Measurements from ENCODE around the gene MICAL1.

DNA sequence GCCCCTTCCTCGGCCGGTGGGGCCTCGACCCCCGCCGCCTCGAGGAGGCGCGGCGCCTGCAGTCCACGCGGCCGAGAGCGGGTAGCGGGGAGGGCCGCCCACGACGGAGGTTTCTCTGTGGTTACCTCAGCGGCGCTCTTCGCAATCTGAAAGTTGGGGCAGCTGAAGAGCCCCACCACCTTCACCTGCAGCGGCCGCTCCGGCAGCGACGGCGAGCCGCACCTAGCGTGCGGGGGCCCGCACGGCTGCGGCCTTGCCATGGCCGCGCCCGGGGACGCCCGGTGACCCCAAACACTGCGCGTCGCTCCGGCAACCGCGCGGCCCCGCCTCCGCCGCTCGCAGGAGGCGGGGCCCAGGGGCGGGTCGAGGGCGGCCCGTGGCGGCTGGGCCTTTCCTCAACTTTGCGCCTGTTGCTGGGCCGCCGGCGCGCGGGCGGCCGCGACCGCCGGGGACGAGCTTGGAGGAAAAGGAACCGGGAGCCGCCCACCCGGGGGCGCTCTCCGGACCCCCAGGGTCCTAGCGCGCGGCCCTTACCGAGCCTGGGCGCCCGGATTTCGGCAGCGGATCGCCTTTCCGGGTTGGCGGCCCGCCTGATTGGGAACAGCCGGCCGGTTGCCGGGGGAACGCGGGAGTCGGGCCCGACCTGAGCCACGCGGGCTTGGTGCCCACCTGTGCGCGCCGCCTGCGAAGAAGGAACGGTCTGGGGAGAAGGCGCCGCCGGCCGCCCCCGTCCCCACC lies 15.1 kb downstream of the MICAL1 start, which contains the start of the genes PPIL6 and SMPD2:
- TF ChIP-seq YY1 (IDR thresholded peaks at IDR 0.05; ENCODE audit: low read depth) (peak; percentile 82), TCF12 (IDR thresholded peaks at IDR 0.05; ENCODE audit: low read depth) (no peak; the same call in 1 of the 2 replicates), EP300 (IDR thresholded peaks at IDR 0.05; ENCODE audit: borderline replicate concordance) (no peak)
- TF ChIP-seq, protein P1, sequence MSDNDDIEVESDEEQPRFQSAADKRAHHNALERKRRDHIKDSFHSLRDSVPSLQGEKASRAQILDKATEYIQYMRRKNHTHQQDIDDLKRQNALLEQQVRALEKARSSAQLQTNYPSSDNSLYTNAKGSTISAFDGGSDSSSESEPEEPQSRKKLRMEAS (IDR thresholded peaks at IDR 0.05), result peak; percentile 92
- TF ChIP-seq, protein P2, sequence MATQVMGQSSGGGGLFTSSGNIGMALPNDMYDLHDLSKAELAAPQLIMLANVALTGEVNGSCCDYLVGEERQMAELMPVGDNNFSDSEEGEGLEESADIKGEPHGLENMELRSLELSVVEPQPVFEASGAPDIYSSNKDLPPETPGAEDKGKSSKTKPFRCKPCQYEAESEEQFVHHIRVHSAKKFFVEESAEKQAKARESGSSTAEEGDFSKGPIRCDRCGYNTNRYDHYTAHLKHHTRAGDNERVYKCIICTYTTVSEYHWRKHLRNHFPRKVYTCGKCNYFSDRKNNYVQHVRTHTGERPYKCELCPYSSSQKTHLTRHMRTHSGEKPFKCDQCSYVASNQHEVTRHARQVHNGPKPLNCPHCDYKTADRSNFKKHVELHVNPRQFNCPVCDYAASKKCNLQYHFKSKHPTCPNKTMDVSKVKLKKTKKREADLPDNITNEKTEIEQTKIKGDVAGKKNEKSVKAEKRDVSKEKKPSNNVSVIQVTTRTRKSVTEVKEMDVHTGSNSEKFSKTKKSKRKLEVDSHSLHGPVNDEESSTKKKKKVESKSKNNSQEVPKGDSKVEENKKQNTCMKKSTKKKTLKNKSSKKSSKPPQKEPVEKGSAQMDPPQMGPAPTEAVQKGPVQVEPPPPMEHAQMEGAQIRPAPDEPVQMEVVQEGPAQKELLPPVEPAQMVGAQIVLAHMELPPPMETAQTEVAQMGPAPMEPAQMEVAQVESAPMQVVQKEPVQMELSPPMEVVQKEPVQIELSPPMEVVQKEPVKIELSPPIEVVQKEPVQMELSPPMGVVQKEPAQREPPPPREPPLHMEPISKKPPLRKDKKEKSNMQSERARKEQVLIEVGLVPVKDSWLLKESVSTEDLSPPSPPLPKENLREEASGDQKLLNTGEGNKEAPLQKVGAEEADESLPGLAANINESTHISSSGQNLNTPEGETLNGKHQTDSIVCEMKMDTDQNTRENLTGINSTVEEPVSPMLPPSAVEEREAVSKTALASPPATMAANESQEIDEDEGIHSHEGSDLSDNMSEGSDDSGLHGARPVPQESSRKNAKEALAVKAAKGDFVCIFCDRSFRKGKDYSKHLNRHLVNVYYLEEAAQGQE (IDR thresholded peaks at IDR 0.05; ENCODE audit: low read depth), result no peak

All from Ishikawa (cell line).